Measurements from ENCODE around the gene PCGF3.
"Not testable (repeated sequence)": the region's sequence is repeated elsewhere in the genome, so short reads cannot be mapped to it uniquely, and the experiment has no call there.

The PCGF3 gene

GRCh38 chr4:727576-727975 is 21.9 kb downstream of the PCGF3 start:
- Mint-ChIP-seq H3K4me1 (peaks cover 17% of the 10 kb centered on the region), H3K27ac (no peak overlapping the region), H3K27me3 (no peaks in the 10 kb centered on the region), H3K36me3 (peaks cover 15% of the 10 kb centered on the region), H3K4me3 (no peak overlapping the region), H3K9me3 (no peaks in the 10 kb centered on the region)
- DNase-seq (ENCODE audit: low spot score in 2 of 2) (no peak), ATAC-seq (ENCODE audit: low read depth) (no peak)

GRCh38 chr4:729336-730315 is 24.0 kb downstream of the PCGF3 start:
- H3K27ac Mint-ChIP-seq, result no peak overlapping the region
- peaks cover 13% of the 10 kb centered on the region for H3K36me3 Mint-ChIP-seq
- ATAC-seq (ENCODE audit: low read depth) (no peak), DNase-seq (ENCODE audit: low spot score in 2 of 2) (no peak)
- H3K27me3 Mint-ChIP-seq, result no peaks in the 10 kb centered on the region
- no peaks in the 10 kb centered on the region for H3K9me3 Mint-ChIP-seq
- H3K4me1 Mint-ChIP-seq, result peaks cover 9% of the 10 kb centered on the region
- no peak overlapping the region for H3K4me3 Mint-ChIP-seq

DNA sequence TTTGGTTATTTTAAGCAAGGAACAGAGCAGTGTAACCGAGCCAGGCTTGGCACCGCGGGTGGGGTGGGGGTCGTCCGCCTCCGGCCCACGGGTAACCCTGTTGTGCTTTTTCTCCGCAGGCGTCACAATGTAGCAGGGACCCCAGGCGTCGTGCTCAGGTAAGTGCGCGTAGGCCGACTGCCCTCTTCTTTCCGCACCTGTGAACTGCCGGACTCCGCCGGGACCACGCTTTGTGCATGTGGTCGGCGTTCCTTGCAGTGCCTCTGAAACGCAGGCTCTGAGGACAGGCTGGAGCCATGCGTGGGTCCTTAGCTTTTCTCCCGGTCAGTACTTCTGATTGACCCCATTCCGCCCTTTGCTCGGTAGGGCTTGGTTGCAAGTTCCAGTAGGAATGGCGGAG is 24.9 kb downstream of the PCGF3 start:
- peaks cover 19% of the 10 kb centered on the region for H3K36me3 Mint-ChIP-seq
- no peak overlapping the region for H3K4me3 Mint-ChIP-seq
- no peaks in the 10 kb centered on the region for H3K27me3 Mint-ChIP-seq
- H3K4me1 Mint-ChIP-seq, result peaks cover 7% of the 10 kb centered on the region
- ATAC-seq (ENCODE audit: low read depth), result no peak
- H3K27ac Mint-ChIP-seq, result no peak overlapping the region
- DNase-seq (ENCODE audit: low spot score in 2 of 2), result no peak
- H3K9me3 Mint-ChIP-seq, result no peaks in the 10 kb centered on the region

GRCh38 chr4:730946-731904 is 25.6 kb downstream of the PCGF3 start:
- H3K9me3 Mint-ChIP-seq; H3K4me1 Mint-ChIP-seq; H3K27me3 Mint-ChIP-seq; H3K4me3 Mint-ChIP-seq; H3K27ac Mint-ChIP-seq; ATAC-seq (ENCODE audit: low read depth); DNase-seq (ENCODE audit: low spot score in 2 of 2): not testable (repeated sequence)
- peaks cover 19% of the 10 kb centered on the region for H3K36me3 Mint-ChIP-seq

DNA sequence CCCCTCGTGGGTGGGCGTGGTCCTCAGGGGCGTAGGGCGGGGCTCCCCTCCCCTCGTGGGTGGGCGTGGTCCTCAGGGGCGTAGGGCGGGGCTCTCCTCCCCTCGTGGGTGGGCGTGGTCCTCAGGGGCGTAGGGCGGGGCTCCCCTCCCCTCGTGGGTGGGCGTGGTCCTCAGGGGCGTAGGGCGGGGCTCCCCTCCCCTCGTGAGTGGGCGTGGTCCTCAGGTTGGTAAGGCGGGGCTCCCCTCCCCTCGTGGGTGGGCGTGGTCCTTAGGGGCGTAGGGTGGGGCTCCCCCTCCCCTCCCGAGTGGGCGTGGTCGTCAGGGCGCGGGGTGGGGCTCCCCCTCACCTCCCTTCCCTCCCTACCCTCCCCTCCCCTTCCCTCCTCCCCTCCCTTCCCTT is 26.3 kb downstream of the PCGF3 start:
- H3K9me3 Mint-ChIP-seq; ATAC-seq (ENCODE audit: low read depth); H3K27ac Mint-ChIP-seq; DNase-seq (ENCODE audit: low spot score in 2 of 2); H3K27me3 Mint-ChIP-seq; H3K4me3 Mint-ChIP-seq; H3K4me1 Mint-ChIP-seq: not testable (repeated sequence)
- peaks cover 19% of the 10 kb centered on the region for H3K36me3 Mint-ChIP-seq

- no peak for ATAC-seq (ENCODE audit: low read depth)
Observed at GRCh38 chr4:732486-732885, 26.9 kb downstream of the PCGF3 start.

DNA sequence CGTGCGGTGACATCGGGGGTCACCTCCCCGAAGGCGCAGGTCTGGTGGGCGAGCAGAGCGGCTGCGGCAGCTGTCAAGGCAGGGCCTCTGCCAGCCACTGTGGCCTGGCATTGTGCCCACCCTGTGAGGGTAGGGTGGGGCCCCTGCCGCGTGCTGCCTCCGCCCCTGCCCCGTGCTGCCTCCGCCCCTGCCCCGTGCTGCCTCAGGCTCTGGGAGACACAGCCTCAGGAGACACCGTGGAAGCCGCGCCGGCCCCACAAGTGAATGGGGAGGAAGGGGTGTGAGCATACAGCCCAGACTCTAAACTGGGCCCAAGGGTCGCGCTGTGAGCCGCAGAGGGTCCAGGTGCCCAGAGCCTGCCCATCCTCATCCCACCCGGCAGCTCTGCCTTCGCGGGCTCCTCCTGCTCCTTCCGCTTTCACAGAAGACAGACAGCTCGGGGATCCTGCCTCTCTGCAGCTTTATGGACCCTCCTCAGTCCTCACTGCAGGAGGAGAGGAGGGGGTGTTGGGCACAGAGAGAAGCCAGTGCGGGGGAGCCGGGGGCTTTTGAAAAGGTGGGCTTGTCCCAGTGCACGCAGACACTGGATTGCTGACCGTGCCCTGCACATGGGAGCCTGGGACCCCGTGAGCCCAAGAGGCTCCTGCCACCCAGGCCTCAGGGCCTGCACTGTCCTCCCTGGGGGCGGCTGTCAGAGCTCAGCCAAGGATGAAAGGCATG is 27.4 kb downstream of the PCGF3 start:
- H3K27me3 Mint-ChIP-seq, result no peaks in the 10 kb centered on the region
- peak overlapping the region; percentile 82 for H3K27ac Mint-ChIP-seq
- H3K9me3 Mint-ChIP-seq, result no peaks in the 10 kb centered on the region

More at GRCh38 chr4:732486-732885, 26.9 kb downstream of the PCGF3 start:
- peaks cover 20% of the 10 kb centered on the region for H3K36me3 Mint-ChIP-seq
- no peaks in the 10 kb centered on the region for H3K9me3 Mint-ChIP-seq
- peaks cover 2% of the 10 kb centered on the region for H3K4me1 Mint-ChIP-seq
- DNase-seq (ENCODE audit: low spot score in 2 of 2), result no peak
- H3K4me3 Mint-ChIP-seq, result no peak overlapping the region
- H3K27ac Mint-ChIP-seq, result no peak overlapping the region
- no peaks in the 10 kb centered on the region for H3K27me3 Mint-ChIP-seq

DNA sequence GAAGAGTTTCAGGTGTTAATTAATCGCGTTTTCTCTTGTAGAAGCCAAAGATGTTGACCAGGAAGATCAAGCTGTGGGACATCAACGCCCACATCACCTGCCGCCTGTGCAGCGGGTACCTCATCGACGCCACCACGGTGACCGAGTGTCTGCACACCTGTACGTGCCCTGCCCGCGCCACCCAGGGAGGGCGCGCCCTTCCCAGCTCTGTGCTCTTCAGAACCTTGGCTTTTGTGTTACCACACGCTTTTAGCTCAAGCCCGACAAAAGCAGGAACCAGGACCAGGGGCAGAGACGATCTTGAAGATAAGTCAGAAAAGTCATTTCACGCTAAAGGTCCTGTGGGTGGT is 28.0 kb downstream of the PCGF3 start:
- Mint-ChIP-seq H3K36me3 (peaks cover 25% of the 10 kb centered on the region), H3K4me3 (no peak overlapping the region), H3K9me3 (no peaks in the 10 kb centered on the region), H3K27me3 (no peaks in the 10 kb centered on the region), H3K27ac (peak overlapping the region; percentile 82), H3K4me1 (no peaks in the 10 kb centered on the region)
- ATAC-seq (ENCODE audit: low read depth) (no peak), DNase-seq (ENCODE audit: low spot score in 2 of 2) (no peak)

More for the DNA sequence above, 27.4 kb downstream of the PCGF3 start:
- Mint-ChIP-seq H3K4me3 (no peak overlapping the region), H3K4me1 (peaks cover 1% of the 10 kb centered on the region), H3K36me3 (peaks cover 24% of the 10 kb centered on the region)
- ATAC-seq (ENCODE audit: low read depth), result no peak
- DNase-seq (ENCODE audit: low spot score in 2 of 2), result no peak

- ATAC-seq (ENCODE audit: low read depth) (no peak), DNase-seq (ENCODE audit: low spot score in 2 of 2) (no peak)
- no peaks in the 10 kb centered on the region for H3K4me1 Mint-ChIP-seq
- H3K36me3 Mint-ChIP-seq, result peaks cover 27% of the 10 kb centered on the region
- no peaks in the 10 kb centered on the region for H3K9me3 Mint-ChIP-seq
- no peaks in the 10 kb centered on the region for H3K27me3 Mint-ChIP-seq
- H3K4me3 Mint-ChIP-seq, result no peak overlapping the region
- H3K27ac Mint-ChIP-seq, result no peak overlapping the region
Observed at GRCh38 chr4:734075-734474, 28.4 kb downstream of the PCGF3 start.

- Mint-ChIP-seq H3K4me1 (no peaks in the 10 kb centered on the region), H3K27me3 (no peaks in the 10 kb centered on the region), H3K4me3 (no peak overlapping the region), H3K27ac (no peak overlapping the region), H3K9me3 (no peaks in the 10 kb centered on the region), H3K36me3 (peaks cover 24% of the 10 kb centered on the region)
- DNase-seq (ENCODE audit: low spot score in 2 of 2) (no peak), ATAC-seq (ENCODE audit: low read depth) (no peak)
Observed at GRCh38 chr4:734951-735350, 29.3 kb downstream of the PCGF3 start.

DNA sequence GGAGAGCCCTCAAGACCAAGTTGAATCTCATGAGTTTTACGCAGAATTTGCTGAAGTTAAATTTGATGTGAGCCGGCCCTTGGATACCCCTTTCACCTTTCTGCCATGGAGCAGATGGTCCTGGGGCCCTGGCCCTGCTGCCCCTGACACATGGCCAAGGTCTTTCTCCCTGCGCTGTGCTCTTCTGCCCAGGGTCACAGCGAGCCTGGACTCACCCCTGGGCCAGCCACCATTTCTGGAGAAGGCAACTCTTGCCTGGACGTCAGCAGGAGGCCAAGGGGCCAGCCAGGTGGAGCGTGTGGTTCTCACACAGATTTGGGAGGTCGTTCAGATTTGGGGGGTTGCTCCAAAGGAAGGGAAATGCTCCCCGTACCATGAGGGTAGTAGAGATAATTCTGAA is 30.0 kb downstream of the PCGF3 start:
- DNase-seq (ENCODE audit: low spot score in 2 of 2) (no peak), ATAC-seq (ENCODE audit: low read depth) (no peak)
- no peaks in the 10 kb centered on the region for H3K4me1 Mint-ChIP-seq
- H3K36me3 Mint-ChIP-seq, result peaks cover 24% of the 10 kb centered on the region
- H3K27me3 Mint-ChIP-seq, result no peaks in the 10 kb centered on the region
- no peak overlapping the region for H3K4me3 Mint-ChIP-seq
- no peak overlapping the region for H3K27ac Mint-ChIP-seq
- H3K9me3 Mint-ChIP-seq, result no peaks in the 10 kb centered on the region

- not testable (repeated sequence) for H3K27ac Mint-ChIP-seq; H3K4me3 Mint-ChIP-seq; H3K4me1 Mint-ChIP-seq; ATAC-seq (ENCODE audit: low read depth); H3K9me3 Mint-ChIP-seq; DNase-seq (ENCODE audit: low spot score in 2 of 2); H3K27me3 Mint-ChIP-seq
- peaks cover 22% of the 10 kb centered on the region for H3K36me3 Mint-ChIP-seq
Observed at GRCh38 chr4:736561-736960, 30.9 kb downstream of the PCGF3 start.

DNA sequence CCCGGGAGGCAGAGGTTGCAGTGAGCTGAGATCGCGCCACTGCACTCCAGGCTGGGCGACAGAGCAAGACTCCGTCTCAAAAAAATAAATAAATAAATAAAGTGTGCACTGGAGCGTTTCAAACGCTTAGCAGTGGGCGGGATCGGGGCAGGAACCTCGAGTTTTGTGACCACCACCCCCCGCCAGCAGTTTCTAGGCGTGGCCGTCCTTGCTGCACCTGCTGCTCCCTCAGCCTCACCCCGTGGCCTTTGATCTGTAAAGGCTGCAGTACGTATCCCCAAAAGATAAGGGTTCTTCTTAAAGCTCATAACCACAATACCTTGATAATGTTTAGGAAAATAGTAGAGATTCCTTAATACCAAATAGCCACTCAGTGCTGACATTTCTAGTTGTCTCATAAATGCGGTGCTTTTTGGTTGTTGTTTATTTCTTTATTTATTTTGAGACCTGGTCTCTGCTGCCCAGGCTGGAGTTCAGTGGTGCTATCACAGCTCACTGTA is 33.2 kb downstream of the PCGF3 start:
- H3K9me3 Mint-ChIP-seq, result no peaks in the 10 kb centered on the region
- no peaks in the 10 kb centered on the region for H3K27me3 Mint-ChIP-seq
- DNase-seq (ENCODE audit: low spot score in 2 of 2) (peak in 1 of 2 donors; percentile 26), ATAC-seq (ENCODE audit: low read depth) (peak; percentile 86)
- H3K4me3 Mint-ChIP-seq, result no peak overlapping the region
- no peaks in the 10 kb centered on the region for H3K4me1 Mint-ChIP-seq
- H3K36me3 Mint-ChIP-seq, result peaks cover 18% of the 10 kb centered on the region
- peak overlapping the region; percentile 60 for H3K27ac Mint-ChIP-seq
